H1 (cell line): ENCODE data around the gene CDHR2. TPM values are rescaled to one million over a fixed set of nuclear protein-coding genes. Genes with fewer than 3 reads are reported as not detected.

Experiments used
- TEAD4 ChIP-seq: IDR thresholded peaks from 2 replicates; pipeline ENCODE4 v1.6.1; 2012; ENCODE audit warnings: low read depth, low read length, inconsistent platforms, mixed read lengths
- polyA plus RNA-seq, 7 experiments: library from polyadenylated mRNA; depleted of rRNA in 3 of 7; stranded (reverse) in 5 of 7; unstranded in 2 of 7; fragments of >200 nt in 5 of 7; fragments of 200-250 nt in 2 of 7; gene quantifications; 1 replicate in 5 of 7; 2 replicates in 1 of 7; 4 replicates in 1 of 7; pipeline versions ENCODE4 v1.2.1 to v1.2.3, GENCODE V29; 2011 to 2013; ENCODE audit warnings: missing spikeins in 2 of 7, mixed read lengths in 2 of 7
- total RNA-seq: library from RNA; stranded (reverse); fragmentation: NEBNext Ultra II Directional; extraction: Animal tissue kit (Norgen Biotek cat#: 25700); gene quantifications from 2 replicates; pipeline ENCODE4 v1.2.1, GENCODE V29; 2021

CDHR2 gene
- total and polyA plus RNA-seq, 2 of the 8 experiments (the other 6 are each of a cell fraction or from before 2014, with no cell fraction given) = 0.02 to 0.43 TPM

GRCh38 chr5:176625966-176626875 is 77.1 kb downstream of the CDHR2 start (continued):
- TF ChIP-seq TEAD4 = no peak
